HG03066 (cell line): Measurements from ENCODE around the gene ADD2.

ENCODE experiments used
- ATAC-seq: cut with Tn5 transposase; IDR thresholded peaks from one replicate; pipeline ENCODE4 v1.9.1; 2021; ENCODE audit warnings: low read depth; ENCODE audit not compliant: unreplicated experiment

ADD2 gene

DNA sequence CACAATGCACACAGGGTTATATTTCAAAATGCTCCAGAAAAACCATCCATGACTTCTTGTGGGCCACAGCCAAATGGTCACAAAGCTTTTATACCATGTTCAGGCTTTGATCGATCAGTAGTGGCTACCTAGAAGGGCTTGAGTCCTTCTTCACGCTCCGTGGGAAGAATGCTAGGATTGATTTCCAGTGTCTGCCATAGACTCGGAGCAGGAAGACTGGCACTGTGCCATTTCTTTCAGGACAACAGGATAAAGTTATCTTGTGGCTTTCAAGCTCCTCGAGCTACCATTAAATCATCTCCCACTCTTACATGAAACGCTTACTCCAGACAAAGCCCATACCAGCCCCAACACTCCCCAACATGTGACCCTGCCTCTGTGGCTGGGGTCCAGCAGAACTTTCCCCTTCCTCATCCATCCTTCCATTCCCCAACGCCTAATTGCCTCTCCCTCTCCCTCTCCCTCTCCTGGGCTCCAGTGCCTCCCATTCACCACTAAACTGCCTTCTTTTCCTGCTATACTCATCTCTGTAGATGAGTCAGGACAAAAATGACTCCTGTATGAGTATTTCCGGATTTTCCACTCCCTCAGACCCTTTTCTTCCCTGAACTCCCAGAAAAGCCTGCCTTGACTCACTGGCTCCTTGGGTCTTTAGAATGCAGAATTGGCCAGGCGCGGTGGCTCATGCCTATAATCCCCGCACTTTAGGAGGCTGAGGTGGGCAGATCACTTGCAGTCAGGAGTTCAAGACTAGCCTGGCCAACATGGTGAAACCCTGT lies 40.9 kb downstream of the ADD2 start:
- ATAC-seq, result no peak

- no peak for ATAC-seq
These were observed 42.5 kb downstream of the ADD2 start for GRCh38 chr2:70725505-70725904.

GRCh38 chr2:70724366-70724765 lies 43.6 kb downstream of the ADD2 start:
- ATAC-seq, result no peak

- no peak for ATAC-seq
These were observed 44.6 kb downstream of the ADD2 start for GRCh38 chr2:70723286-70723885.

- ATAC-seq, result no peak
These were observed 47.9 kb downstream of the ADD2 start for GRCh38 chr2:70720124-70720523.

GRCh38 chr2:70719231-70719630 lies 48.8 kb downstream of the ADD2 start:
- no peak for ATAC-seq

GRCh38 chr2:70718736-70719135 lies 49.3 kb downstream of the ADD2 start:
- no peak for ATAC-seq

GRCh38 chr2:70718241-70718640 lies 49.8 kb downstream of the ADD2 start:
- ATAC-seq, result no peak

- ATAC-seq, result no peak
These were observed 50.5 kb downstream of the ADD2 start for GRCh38 chr2:70717431-70718038.

GRCh38 chr2:70716951-70717350 lies 51.0 kb downstream of the ADD2 start:
- ATAC-seq, result no peak

DNA sequence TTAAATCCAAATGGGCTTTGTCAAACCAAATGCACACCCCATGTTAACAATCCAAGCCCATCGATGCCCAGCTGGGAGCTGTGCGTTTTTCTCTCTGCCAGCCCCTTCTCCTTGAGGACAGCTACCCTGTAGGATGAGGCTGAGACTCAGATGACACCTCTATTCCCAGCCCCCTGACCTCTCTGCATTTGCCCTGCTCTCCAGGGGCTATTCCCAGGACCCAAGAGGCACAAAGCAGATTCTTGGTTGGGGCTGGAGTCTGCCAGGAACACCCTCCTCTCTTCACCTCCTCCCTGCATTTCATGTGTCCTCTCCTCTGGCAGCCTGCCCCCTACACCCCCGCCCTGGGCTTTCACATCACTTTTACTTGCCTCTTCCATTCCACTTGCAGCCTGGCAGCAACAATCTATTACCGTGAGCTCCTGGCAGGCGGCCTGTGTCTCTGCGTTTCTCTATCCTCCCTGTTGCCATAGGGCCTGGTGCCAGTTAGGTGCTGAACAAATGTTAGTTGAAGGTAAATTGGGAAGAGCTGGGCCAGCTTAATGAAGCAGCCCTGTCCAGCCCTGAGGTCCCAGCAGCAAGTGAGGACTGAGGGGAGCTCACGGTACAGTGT lies 51.8 kb downstream of the ADD2 start:
- ATAC-seq, result no peak

- no peak for ATAC-seq
These were observed 52.7 kb downstream of the ADD2 start for GRCh38 chr2:70715071-70715985.

GRCh38 chr2:70714141-70714905 lies 53.7 kb downstream of the ADD2 start:
- ATAC-seq, result no peak

- no peak for ATAC-seq
These were observed 55.1 kb downstream of the ADD2 start for GRCh38 chr2:70712916-70713315.

DNA sequence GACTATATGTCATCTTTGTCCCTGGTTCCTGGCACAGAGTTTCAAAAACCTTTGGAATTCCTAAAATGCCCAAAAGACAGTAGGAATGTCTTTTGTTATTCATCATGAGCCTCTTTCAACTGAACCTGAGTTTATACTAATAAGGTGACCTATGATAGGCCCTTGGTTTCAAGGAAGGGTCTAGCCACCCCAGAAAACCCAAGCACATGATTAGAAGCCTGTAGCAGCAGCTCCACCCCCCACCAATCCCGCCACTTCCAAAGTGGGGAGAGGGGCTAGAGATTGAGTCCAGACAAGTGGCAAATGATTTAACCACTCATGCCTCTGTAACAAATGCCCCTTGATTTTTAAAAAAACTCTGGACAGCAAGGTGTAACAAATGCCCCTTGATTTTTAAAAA lies 56.8 kb downstream of the ADD2 start:
- no peak for ATAC-seq

GRCh38 chr2:70710038-70710690 lies 57.8 kb downstream of the ADD2 start:
- ATAC-seq, result no peak

- ATAC-seq, result no peak
These were observed 58.5 kb downstream of the ADD2 start for GRCh38 chr2:70709275-70710037.

DNA sequence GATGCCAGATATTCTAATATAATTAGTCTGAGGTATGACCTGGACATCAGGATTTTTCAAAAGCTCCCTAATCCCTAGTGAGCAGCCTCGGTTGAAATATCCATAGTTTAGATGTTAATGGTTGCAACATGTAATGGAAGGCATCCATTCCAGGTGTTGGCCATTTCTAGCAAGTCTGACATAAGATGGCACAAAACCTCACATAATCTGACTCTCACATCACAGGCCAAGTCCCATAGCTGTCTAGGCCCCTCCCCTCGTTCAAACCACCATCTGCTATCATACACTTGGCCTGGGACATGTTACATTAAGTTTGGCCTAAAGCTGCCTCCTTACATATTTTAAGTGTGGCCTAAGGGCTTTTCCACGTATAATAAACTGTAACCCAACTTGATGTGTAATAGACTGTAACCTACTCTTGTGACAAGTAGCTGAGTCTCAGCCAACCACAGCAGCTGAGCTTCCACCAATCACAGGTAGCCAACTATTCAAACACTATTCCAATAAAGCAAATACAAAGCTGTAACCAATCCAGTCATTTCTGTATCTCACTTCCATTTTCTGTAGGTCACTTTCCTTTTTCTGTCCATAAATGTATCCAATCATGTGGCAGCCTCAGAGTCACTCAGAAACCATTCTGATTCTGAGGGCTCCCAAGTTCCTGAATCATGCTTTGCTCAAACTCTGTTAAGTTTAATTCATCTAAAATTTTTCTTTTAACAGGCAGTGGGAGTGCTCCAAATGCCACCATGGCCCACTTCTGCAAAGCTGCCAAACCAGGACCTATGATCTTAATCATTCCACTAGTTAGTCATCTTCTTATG lies 59.4 kb downstream of the ADD2 start:
- ATAC-seq, result no peak
